HepG2 (cell line): ENCODE results near the gene FRMD8. TPM values are rescaled to one million over a fixed set of nuclear protein-coding genes. Genes with fewer than 3 reads are reported as not detected.

ENCODE experiments used
- ATAD3A ChIP-seq: sonication (generic); formaldehyde crosslinking; IDR thresholded peaks from 2 replicates; pipeline ENCODE4 v1.4.0; 2020; ENCODE audit warnings: missing genetic modification reagents
- BHLHE40 ChIP-seq: IDR thresholded peaks from 2 replicates; pipeline ENCODE4 v1.6.1; 2011; ENCODE audit warnings: low read length, improper control_type of control experiment
- CBFB ChIP-seq: sonication (generic); formaldehyde crosslinking; IDR thresholded peaks from 2 replicates; pipeline ENCODE4 v1.4.0; 2020; ENCODE audit warnings: missing genetic modification reagents
- ETV5 ChIP-seq: IDR thresholded peaks from 2 replicates; pipeline ENCODE4 v1.6.1; 2018; ENCODE audit warnings: missing biosample characterization, missing genetic modification reagents, inconsistent platforms, borderline replicate concordance
- GABPB1 ChIP-seq: IDR thresholded peaks from 2 replicates; pipeline ENCODE4 v1.6.1; 2016; ENCODE audit warnings: mild to moderate bottlenecking, missing genetic modification reagents, moderate library complexity, missing compliant biosample characterization
- GATAD2A ChIP-seq: IDR thresholded peaks from 2 replicates; pipeline ENCODE4 v1.6.1; 2016
- KAT8 ChIP-seq: IDR thresholded peaks from 2 replicates; pipeline ENCODE4 v1.6.1; 2016; ENCODE audit warnings: missing genetic modification reagents, missing compliant biosample characterization
- LCORL ChIP-seq, 2 experiments: fragments of 450-650 bp in 1 of 2; sonication (generic) in 1 of 2; formaldehyde crosslinking in 1 of 2; IDR thresholded peaks; 2 replicates each; pipeline versions ENCODE4 v1.5.0 to v1.6.1; 2017 to 2020; ENCODE audit warnings: antibody characterized with exemption in 1 of 2, missing genetic modification reagents in 1 of 2
- MIER3 ChIP-seq: IDR thresholded peaks from 2 replicates; pipeline ENCODE4 v1.6.1; 2016; ENCODE audit warnings: missing compliant biosample characterization, borderline replicate concordance
- NFKB2 ChIP-seq: sonication (generic); formaldehyde crosslinking; IDR thresholded peaks from 2 replicates; pipeline ENCODE4 v1.4.0; 2020; ENCODE audit warnings: missing genetic modification reagents, borderline replicate concordance
- RBM39 ChIP-seq: fragments of 200-400 bp; formaldehyde crosslinking; IDR thresholded peaks from one replicate; pipeline ENCODE4 v1.6.1; 2018; ENCODE audit warnings: antibody characterized with exemption, mild to moderate bottlenecking, low read depth, low read length; ENCODE audit not compliant: poor library complexity, severe bottlenecking
- SALL2 ChIP-seq: sonication (generic); formaldehyde crosslinking; IDR thresholded peaks from 2 replicates; pipeline ENCODE4 v1.8.1; 2023; ENCODE audit warnings: mild to moderate bottlenecking, missing genetic modification reagents, inconsistent platforms
- SMC3 ChIP-seq: IDR thresholded peaks from 2 replicates; pipeline ENCODE4 v1.6.1; 2011; ENCODE audit warnings: low read length, improper control_type of control experiment
- SSRP1 ChIP-seq: IDR thresholded peaks from 2 replicates; pipeline ENCODE4 v1.6.1; 2016; ENCODE audit warnings: control low read depth
- TCF7 ChIP-seq: sonication (generic); IDR thresholded peaks from 2 replicates; pipeline ENCODE4 v1.6.1; 2016; ENCODE audit warnings: antibody characterized with exemption, low read depth
- ZNF552 ChIP-seq: sonication (generic); formaldehyde crosslinking; IDR thresholded peaks from 2 replicates; pipeline ENCODE4 v1.9.0; 2022; ENCODE audit warnings: missing genetic modification reagents, mild to moderate bottlenecking, borderline replicate concordance
- ZNF598 ChIP-seq: sonication (generic); formaldehyde crosslinking; IDR thresholded peaks from 2 replicates; pipeline ENCODE4 v1.5.1; 2020; ENCODE audit warnings: mild to moderate bottlenecking, missing genetic modification reagents, borderline replicate concordance
- ZNF792 ChIP-seq: IDR thresholded peaks from 2 replicates; pipeline ENCODE4 v1.6.1; 2016
- polyA plus RNA-seq, 8 experiments: library from polyadenylated mRNA; depleted of rRNA in 3 of 8; stranded (reverse) in 7 of 8; unstranded in 1 of 8; fragments of >200 nt; fragmentation: Illumina TruSeq in 4 of 8; extraction: Trizol in 4 of 8; gene quantifications; 2 replicates each; pipeline versions ENCODE4 v1.2.1 to v1.2.3, GENCODE V29; 2011 to 2016; ENCODE audit warnings: low read depth in 4 of 8, missing spikeins in 1 of 8, mixed read lengths in 1 of 8; ENCODE audit not compliant: insufficient read depth in 1 of 8
- total RNA-seq, 5 experiments: library from RNA; depleted of rRNA; stranded (reverse); fragments of >200 nt; fragmentation: Illumina TruSeq; extraction: Trizol; gene quantifications; 2 replicates each; pipeline ENCODE4 v1.2.3, GENCODE V29; 2016; ENCODE audit warnings: low read depth in 1 of 5
- TF ChIP-seq, protein P1 (sequence below): sonication (generic); formaldehyde crosslinking; IDR thresholded peaks from 2 replicates; pipeline ENCODE4 v1.9.0; 2021; ENCODE audit warnings: missing genetic modification reagents, borderline replicate concordance
- TF ChIP-seq, protein P2 (sequence below): sonication (generic); formaldehyde crosslinking; IDR thresholded peaks from 2 replicates; pipeline ENCODE4 v1.5.0; 2020; ENCODE audit warnings: missing genetic modification reagents
- TF ChIP-seq, protein P3 (sequence below): sonication (generic); formaldehyde crosslinking; IDR thresholded peaks from 2 replicates; pipeline ENCODE4 v1.4.0; 2020; ENCODE audit warnings: missing genetic modification reagents
- TF ChIP-seq, protein P4 (sequence below): sonication (generic); IDR thresholded peaks from 2 replicates; pipeline ENCODE4 v1.6.1; 2016; ENCODE audit warnings: low read depth, borderline replicate concordance
- TF ChIP-seq, protein P5 (sequence below): sonication (generic); formaldehyde crosslinking; IDR thresholded peaks from 2 replicates; pipeline ENCODE4 v1.4.0; 2020; ENCODE audit warnings: missing genetic modification reagents

Gene FRMD8
- total and polyA plus RNA-seq, 2 of the 13 experiments (the other 11 are each of a cell fraction or from before 2014, with no cell fraction given): 5.8 to 20.6 TPM

DNA sequence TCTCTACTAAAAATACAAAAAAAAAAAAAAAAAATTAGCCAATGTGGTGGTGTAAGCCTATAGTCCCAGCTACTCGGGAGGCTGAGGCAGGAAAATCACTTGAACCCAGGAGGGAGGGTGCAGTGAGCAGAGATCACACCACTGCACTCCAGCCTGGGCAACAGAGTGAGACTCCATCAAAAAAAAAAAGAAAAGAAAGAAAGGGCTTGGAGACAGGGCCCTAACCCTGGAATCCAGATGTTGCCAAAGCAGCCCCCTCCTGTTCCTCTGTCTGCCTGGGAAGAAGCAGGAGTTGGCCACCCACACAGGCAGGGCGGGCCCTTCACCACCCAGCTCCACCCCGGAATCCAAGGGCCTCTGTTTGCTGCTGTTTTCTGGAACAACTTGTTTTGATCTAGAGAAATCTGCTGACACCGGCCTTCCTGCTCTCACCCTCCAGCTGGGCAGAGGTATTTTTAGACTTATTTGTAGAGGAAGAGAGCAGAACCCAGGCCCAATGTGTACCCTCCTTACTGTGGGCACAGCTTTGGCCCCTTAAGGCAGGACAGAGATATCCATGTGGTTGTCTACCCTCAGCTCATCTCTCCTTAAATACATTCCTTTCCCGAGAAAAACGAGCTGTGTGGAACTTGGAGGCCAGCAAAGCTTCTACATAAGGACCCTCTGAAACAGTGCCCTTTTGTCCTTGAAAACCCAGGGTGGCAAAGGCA lies 33.5 kb downstream of the FRMD8 start (continued):
- TF ChIP-seq, protein P1, sequence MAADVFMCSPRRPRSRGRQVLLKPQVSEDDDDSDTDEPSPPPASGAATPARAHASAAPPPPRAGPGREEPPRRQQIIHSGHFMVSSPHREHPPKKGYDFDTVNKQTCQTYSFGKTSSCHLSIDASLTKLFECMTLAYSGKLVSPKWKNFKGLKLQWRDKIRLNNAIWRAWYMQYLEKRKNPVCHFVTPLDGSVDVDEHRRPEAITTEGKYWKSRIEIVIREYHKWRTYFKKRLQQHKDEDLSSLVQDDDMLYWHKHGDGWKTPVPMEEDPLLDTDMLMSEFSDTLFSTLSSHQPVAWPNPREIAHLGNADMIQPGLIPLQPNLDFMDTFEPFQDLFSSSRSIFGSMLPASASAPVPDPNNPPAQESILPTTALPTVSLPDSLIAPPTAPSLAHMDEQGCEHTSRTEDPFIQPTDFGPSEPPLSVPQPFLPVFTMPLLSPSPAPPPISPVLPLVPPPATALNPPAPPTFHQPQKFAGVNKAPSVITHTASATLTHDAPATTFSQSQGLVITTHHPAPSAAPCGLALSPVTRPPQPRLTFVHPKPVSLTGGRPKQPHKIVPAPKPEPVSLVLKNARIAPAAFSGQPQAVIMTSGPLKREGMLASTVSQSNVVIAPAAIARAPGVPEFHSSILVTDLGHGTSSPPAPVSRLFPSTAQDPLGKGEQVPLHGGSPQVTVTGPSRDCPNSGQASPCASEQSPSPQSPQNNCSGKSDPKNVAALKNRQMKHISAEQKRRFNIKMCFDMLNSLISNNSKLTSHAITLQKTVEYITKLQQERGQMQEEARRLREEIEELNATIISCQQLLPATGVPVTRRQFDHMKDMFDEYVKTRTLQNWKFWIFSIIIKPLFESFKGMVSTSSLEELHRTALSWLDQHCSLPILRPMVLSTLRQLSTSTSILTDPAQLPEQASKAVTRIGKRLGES: no peak
- TF ChIP-seq ZNF792 (CRISPR knock-in tag) (peak; percentile 19; the same call in 1 of the 2 replicates), RBM39 (no peak), NFKB2 (no peak), ZNF552 (CRISPR knock-in tag) (no peak), ATAD3A (no peak), SSRP1 (CRISPR knock-in tag) (peak; percentile 39; the same call in 1 of the 2 replicates), ETV5 (CRISPR knock-in tag) (peak; percentile 90), SALL2 (no peak), TCF7 (peak; percentile 21; the same call in 1 of the 2 replicates), ZNF598 (CRISPR knock-in tag) (no peak), SMC3 (no peak), GABPB1 (CRISPR knock-in tag) (peak; percentile 53; the same call in 1 of the 2 replicates), LCORL (IDR thresholded peaks at IDR 0.05) (no peak), LCORL (CRISPR knock-in tag; IDR thresholded peaks at IDR 0.05) (peak; percentile 15; the same call in 1 of the 2 replicates), BHLHE40 (peak; percentile 28; the same call in 1 of the 2 replicates), KAT8 (CRISPR knock-in tag) (0 out of 2 replicates have a peak, but pooled peaks have one; percentile 1), MIER3 (CRISPR knock-in tag) (peak; percentile 21; the same call in 1 of the 2 replicates), CBFB (CRISPR knock-in tag) (no peak), GATAD2A (CRISPR knock-in tag) (peak; percentile 78)
- TF ChIP-seq, protein P2, sequence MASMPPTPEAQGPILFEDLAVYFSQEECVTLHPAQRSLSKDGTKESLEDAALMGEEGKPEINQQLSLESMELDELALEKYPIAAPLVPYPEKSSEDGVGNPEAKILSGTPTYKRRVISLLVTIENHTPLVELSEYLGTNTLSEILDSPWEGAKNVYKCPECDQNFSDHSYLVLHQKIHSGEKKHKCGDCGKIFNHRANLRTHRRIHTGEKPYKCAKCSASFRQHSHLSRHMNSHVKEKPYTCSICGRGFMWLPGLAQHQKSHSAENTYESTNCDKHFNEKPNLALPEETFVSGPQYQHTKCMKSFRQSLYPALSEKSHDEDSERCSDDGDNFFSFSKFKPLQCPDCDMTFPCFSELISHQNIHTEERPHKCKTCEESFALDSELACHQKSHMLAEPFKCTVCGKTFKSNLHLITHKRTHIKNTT (CRISPR knock-in tag): no peak
- TF ChIP-seq, protein P3, sequence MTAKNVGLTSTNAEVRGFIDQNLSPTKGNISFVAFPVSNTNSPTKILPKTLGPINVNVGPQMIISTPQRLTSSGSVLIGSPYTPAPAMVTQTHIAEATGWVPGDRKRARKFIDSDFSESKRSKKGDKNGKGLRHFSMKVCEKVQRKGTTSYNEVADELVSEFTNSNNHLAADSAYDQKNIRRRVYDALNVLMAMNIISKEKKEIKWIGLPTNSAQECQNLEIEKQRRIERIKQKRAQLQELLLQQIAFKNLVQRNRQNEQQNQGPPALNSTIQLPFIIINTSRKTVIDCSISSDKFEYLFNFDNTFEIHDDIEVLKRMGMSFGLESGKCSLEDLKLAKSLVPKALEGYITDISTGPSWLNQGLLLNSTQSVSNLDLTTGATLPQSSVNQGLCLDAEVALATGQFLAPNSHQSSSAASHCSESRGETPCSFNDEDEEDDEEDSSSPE (CRISPR knock-in tag): no peak; the same call in 1 of the 2 replicates
- TF ChIP-seq, protein P4, sequence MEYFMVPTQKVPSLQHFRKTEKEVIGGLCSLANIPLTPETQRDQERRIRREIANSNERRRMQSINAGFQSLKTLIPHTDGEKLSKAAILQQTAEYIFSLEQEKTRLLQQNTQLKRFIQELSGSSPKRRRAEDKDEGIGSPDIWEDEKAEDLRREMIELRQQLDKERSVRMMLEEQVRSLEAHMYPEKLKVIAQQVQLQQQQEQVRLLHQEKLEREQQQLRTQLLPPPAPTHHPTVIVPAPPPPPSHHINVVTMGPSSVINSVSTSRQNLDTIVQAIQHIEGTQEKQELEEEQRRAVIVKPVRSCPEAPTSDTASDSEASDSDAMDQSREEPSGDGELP: peak; percentile 91; the same call in 1 of the 2 replicates
- TF ChIP-seq, protein P5, sequence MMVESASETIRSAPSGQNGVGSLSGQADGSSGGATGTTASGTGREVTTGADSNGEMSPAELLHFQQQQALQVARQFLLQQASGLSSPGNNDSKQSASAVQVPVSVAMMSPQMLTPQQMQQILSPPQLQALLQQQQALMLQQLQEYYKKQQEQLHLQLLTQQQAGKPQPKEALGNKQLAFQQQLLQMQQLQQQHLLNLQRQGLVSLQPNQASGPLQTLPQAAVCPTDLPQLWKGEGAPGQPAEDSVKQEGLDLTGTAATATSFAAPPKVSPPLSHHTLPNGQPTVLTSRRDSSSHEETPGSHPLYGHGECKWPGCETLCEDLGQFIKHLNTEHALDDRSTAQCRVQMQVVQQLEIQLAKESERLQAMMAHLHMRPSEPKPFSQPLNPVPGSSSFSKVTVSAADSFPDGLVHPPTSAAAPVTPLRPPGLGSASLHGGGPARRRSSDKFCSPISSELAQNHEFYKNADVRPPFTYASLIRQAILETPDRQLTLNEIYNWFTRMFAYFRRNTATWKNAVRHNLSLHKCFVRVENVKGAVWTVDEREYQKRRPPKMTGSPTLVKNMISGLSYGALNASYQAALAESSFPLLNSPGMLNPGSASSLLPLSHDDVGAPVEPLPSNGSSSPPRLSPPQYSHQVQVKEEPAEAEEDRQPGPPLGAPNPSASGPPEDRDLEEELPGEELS: peak; percentile 89
